Mesenchymal stem cell (in vitro differentiated cells and primary cell): ENCODE data around the gene LRRTM3.

Experiments
- DNase-seq: peaks from one replicate; pipeline ENCODE4 v3.0.0-alpha.2; 2013
- H2AFZ ChIP-seq: one replicate; pipeline ENCODE4 v1.6.1; 2013; ENCODE audit warnings: low read depth, mild to moderate bottlenecking, control low read depth, inconsistent platforms, low read length, moderate library complexity
- H2AK5ac ChIP-seq: 2 replicates; pipeline ENCODE4 v1.6.1; 2013; ENCODE audit warnings: low read length, moderate library complexity, mild to moderate bottlenecking, inconsistent platforms; ENCODE audit not compliant: severe bottlenecking
- H2BK120ac ChIP-seq: one replicate; pipeline ENCODE4 v1.6.1; 2013; ENCODE audit warnings: low read depth, mild to moderate bottlenecking, inconsistent platforms, low read length, moderate library complexity
- H2BK12ac ChIP-seq, 2 experiments: one replicate each; pipeline ENCODE4 v1.6.1; 2013; ENCODE audit warnings: inconsistent platforms in 2 of 2, low read length in 2 of 2, mild to moderate bottlenecking in 2 of 2, moderate library complexity in 2 of 2, control low read depth in 1 of 2
- H2BK15ac ChIP-seq: one replicate; pipeline ENCODE4 v1.6.1; 2013; ENCODE audit warnings: mild to moderate bottlenecking, low read depth, inconsistent platforms; ENCODE audit not compliant: poor library complexity, severe bottlenecking
- H2BK5ac ChIP-seq: 2 replicates; pipeline ENCODE4 v1.6.1; 2013; ENCODE audit warnings: low read depth, mild to moderate bottlenecking, low read length, control low read depth, inconsistent platforms; ENCODE audit not compliant: poor library complexity, severe bottlenecking
- H3K14ac ChIP-seq, 2 experiments: one replicate each; pipeline ENCODE4 v1.6.1; 2013; ENCODE audit warnings: inconsistent platforms in 2 of 2, low read length in 2 of 2, control low read depth in 1 of 2, mild to moderate bottlenecking in 1 of 2, moderate library complexity in 1 of 2
- H3K18ac ChIP-seq, 2 experiments: one replicate each; pipeline ENCODE4 v1.6.1; 2013; ENCODE audit warnings: inconsistent platforms in 2 of 2, low read length in 2 of 2, control low read depth in 1 of 2, low read depth in 1 of 2, mild to moderate bottlenecking in 1 of 2
- H3K23ac ChIP-seq, 2 experiments: one replicate each; pipeline ENCODE4 v1.6.1; 2013; ENCODE audit warnings: inconsistent platforms in 2 of 2, low read length in 2 of 2, mild to moderate bottlenecking in 2 of 2, moderate library complexity in 2 of 2, control low read depth in 1 of 2
- H3K27ac ChIP-seq: 2 replicates; pipeline ENCODE4 v1.5.1; 2013; ENCODE audit warnings: mild to moderate bottlenecking, moderate library complexity, low read length, control low read depth, inconsistent platforms; ENCODE audit not compliant: poor library complexity, severe bottlenecking
- H3K27me3 ChIP-seq, 2 experiments: 2 replicates each; pipeline versions ENCODE4 v1.6.1 to v1.7.0; 2013; ENCODE audit warnings: low read length in 2 of 2, mild to moderate bottlenecking in 2 of 2, moderate library complexity in 2 of 2, control low read depth in 1 of 2, inconsistent platforms in 1 of 2; ENCODE audit not compliant: control insufficient read depth in 1 of 2, insufficient read depth in 1 of 2
- H3K36me3 ChIP-seq, 2 experiments: 2 replicates each; pipeline versions ENCODE4 v1.6.1 to v1.7.0; 2013; ENCODE audit warnings: low read length in 2 of 2, control low read depth in 1 of 2, inconsistent platforms in 1 of 2, low read depth in 1 of 2, mild to moderate bottlenecking in 1 of 2; ENCODE audit not compliant: insufficient read depth in 2 of 2, control insufficient read depth in 1 of 2
- H3K4ac ChIP-seq, 2 experiments: one replicate each; pipeline ENCODE4 v1.6.1; 2013; ENCODE audit warnings: inconsistent platforms in 2 of 2, low read length in 2 of 2, mild to moderate bottlenecking in 2 of 2, moderate library complexity in 2 of 2, control low read depth in 1 of 2, low read depth in 1 of 2
- H3K4me1 ChIP-seq: 2 replicates; pipeline ENCODE4 v1.6.1; 2013; ENCODE audit warnings: low read depth, low read length, control low read depth; ENCODE audit not compliant: control insufficient read depth, insufficient read depth
- H3K4me2 ChIP-seq: 2 replicates; pipeline ENCODE4 v1.6.1; 2013; ENCODE audit warnings: low read length, mild to moderate bottlenecking, inconsistent platforms; ENCODE audit not compliant: poor library complexity, severe bottlenecking
- H3K4me3 ChIP-seq, 2 experiments: 2 replicates each; pipeline versions ENCODE4 v1.5.1 to v1.7.0; 2013; ENCODE audit warnings: low read length in 2 of 2, mild to moderate bottlenecking in 2 of 2, control low read depth in 1 of 2, low read depth in 1 of 2; ENCODE audit not compliant: insufficient read depth in 1 of 2
- H3K79me1 ChIP-seq: replicated peaks from 2 replicates; pipeline ENCODE4 v1.6.1; 2013; ENCODE audit warnings: mild to moderate bottlenecking, control low read depth, low read length, inconsistent platforms; ENCODE audit not compliant: poor library complexity, severe bottlenecking
- H3K9ac ChIP-seq: 2 replicates; pipeline ENCODE4 v1.7.0; 2013; ENCODE audit warnings: mild to moderate bottlenecking, low read length, moderate library complexity
- H3K9me3 ChIP-seq: 2 replicates; pipeline ENCODE4 v1.7.0; 2013; ENCODE audit warnings: mild to moderate bottlenecking, low read length; ENCODE audit not compliant: control insufficient read depth
- H4K8ac ChIP-seq: one replicate; pipeline ENCODE4 v1.6.1; 2013; ENCODE audit warnings: inconsistent platforms, mild to moderate bottlenecking, low read length, moderate library complexity
- H4K91ac ChIP-seq: one replicate; pipeline ENCODE4 v1.6.1; 2013; ENCODE audit warnings: mild to moderate bottlenecking, low read length, inconsistent platforms
- WGBS: methylation state at CpG from one replicate; pipeline ENCODE4 v1.1.7; 2013; ENCODE audit warnings: mixed read lengths; 5-methylcytosine and 5-hydroxymethylcytosine counted together

LRRTM3 gene

GRCh38 chr10:66941491-66941890 lies 15.7 kb downstream of the LRRTM3 start:
- H3K4me2 ChIP-seq: no peak overlapping the region
- 84% methylated on average over 5 of the region's 5 CpGs for WGBS
- no peak overlapping the region for H2BK5ac ChIP-seq
- H3K18ac ChIP-seq: no peak overlapping the region
- H2AFZ ChIP-seq: no peak overlapping the region
- no peak overlapping the region for H2BK120ac ChIP-seq
- no peak overlapping the region for H4K91ac ChIP-seq
- no peak overlapping the region for H2BK15ac ChIP-seq
- no peak overlapping the region for H3K4me3 ChIP-seq
- H2BK12ac ChIP-seq: no peak overlapping the region
- no peak overlapping the region for H3K4ac ChIP-seq
- H4K8ac ChIP-seq: no peak overlapping the region
- no peak overlapping the region for H3K23ac ChIP-seq
- no peaks in the 10 kb centered on the region for H3K27me3 ChIP-seq
- DNase-seq: no peak
- H3K36me3 ChIP-seq: no peaks in the 10 kb centered on the region
- H3K9me3 ChIP-seq: no peaks in the 10 kb centered on the region
- no peaks in the 10 kb centered on the region for H3K79me1 ChIP-seq
- H3K27ac ChIP-seq: no peak overlapping the region
- no peak overlapping the region for H2AK5ac ChIP-seq
- no peaks in the 10 kb centered on the region for H3K4me1 ChIP-seq
- no peak overlapping the region for H3K14ac ChIP-seq
- H3K9ac ChIP-seq: no peak overlapping the region

GRCh38 chr10:66942407-66942806 lies 16.6 kb downstream of the LRRTM3 start:
- Histone ChIP-seq H3K4me2 (no peak overlapping the region), H2AK5ac (no peak overlapping the region), H2BK15ac (no peak overlapping the region), H2BK5ac (no peak overlapping the region), H2BK120ac (no peak overlapping the region), H3K4ac (no peak overlapping the region), H2AFZ (no peak overlapping the region), H4K91ac (no peak overlapping the region), H3K27ac (no peak overlapping the region), H3K18ac (no peak overlapping the region), H3K9ac (no peak overlapping the region), H3K14ac (no peak overlapping the region), H3K4me1 (no peaks in the 10 kb centered on the region), H2BK12ac (no peak overlapping the region), H3K27me3 (no peaks in the 10 kb centered on the region), H3K36me3 (no peaks in the 10 kb centered on the region), H3K4me3 (no peak overlapping the region), H3K9me3 (no peaks in the 10 kb centered on the region), H3K23ac (no peak overlapping the region), H4K8ac (no peak overlapping the region), H3K79me1 (no peaks in the 10 kb centered on the region)
- WGBS: no CpG with 5 or more reads among the region's 1 CpG
- no peak for DNase-seq

GRCh38 chr10:66943590-66943989 lies 17.8 kb downstream of the LRRTM3 start:
- no peak overlapping the region for H2BK15ac ChIP-seq
- H3K4me2 ChIP-seq: no peak overlapping the region
- no peak overlapping the region for H2BK5ac ChIP-seq
- H3K79me1 ChIP-seq: no peaks in the 10 kb centered on the region
- H3K27me3 ChIP-seq: no peaks in the 10 kb centered on the region
- H3K9ac ChIP-seq: no peak overlapping the region
- no CpG with 5 or more reads among the region's 2 CpGs for WGBS
- H3K27ac ChIP-seq: no peak overlapping the region
- no peak overlapping the region for H3K18ac ChIP-seq
- H4K91ac ChIP-seq: no peak overlapping the region
- H3K36me3 ChIP-seq: no peaks in the 10 kb centered on the region
- no peak overlapping the region for H3K14ac ChIP-seq
- H2AFZ ChIP-seq: no peak overlapping the region
- no peak overlapping the region for H4K8ac ChIP-seq
- H2BK120ac ChIP-seq: no peak overlapping the region
- no peak for DNase-seq
- H3K9me3 ChIP-seq: no peaks in the 10 kb centered on the region
- H3K23ac ChIP-seq: no peak overlapping the region
- no peak overlapping the region for H3K4me3 ChIP-seq
- H2AK5ac ChIP-seq: no peak overlapping the region
- H3K4ac ChIP-seq: no peak overlapping the region
- H3K4me1 ChIP-seq: no peaks in the 10 kb centered on the region
- H2BK12ac ChIP-seq: no peak overlapping the region

GRCh38 chr10:66951896-66952295 lies 26.1 kb downstream of the LRRTM3 start:
- H3K27ac ChIP-seq: no peak overlapping the region
- no peaks in the 10 kb centered on the region for H3K27me3 ChIP-seq
- H3K9ac ChIP-seq: no peak overlapping the region
- no peak overlapping the region for H2BK120ac ChIP-seq
- no peaks in the 10 kb centered on the region for H3K4me1 ChIP-seq
- no peak overlapping the region for H4K8ac ChIP-seq
- no peak overlapping the region for H3K18ac ChIP-seq
- no peak overlapping the region for H2BK12ac ChIP-seq
- H2AK5ac ChIP-seq: no peak overlapping the region
- no peak overlapping the region for H2BK5ac ChIP-seq
- H3K36me3 ChIP-seq: no peaks in the 10 kb centered on the region
- no peak overlapping the region for H2BK15ac ChIP-seq
- H3K9me3 ChIP-seq: no peaks in the 10 kb centered on the region
- H3K23ac ChIP-seq: no peak overlapping the region
- no peak overlapping the region for H4K91ac ChIP-seq
- H2AFZ ChIP-seq: no peak overlapping the region
- WGBS: 65% methylated on average over 1 of the region's 2 CpGs
- no peak overlapping the region for H3K4me2 ChIP-seq
- H3K4me3 ChIP-seq: no peak overlapping the region
- H3K4ac ChIP-seq: no peak overlapping the region
- DNase-seq: no peak
- H3K79me1 ChIP-seq: no peaks in the 10 kb centered on the region
- H3K14ac ChIP-seq: no peak overlapping the region
